HepG2 (cell line): ENCODE results near the gene SAMD4B. TPM values are rescaled to one million over a fixed set of nuclear protein-coding genes. Genes with fewer than 3 reads are reported as not detected.
A peak's percentile ranks its signal among the peaks of the same experiment; 100 is the strongest.

ENCODE experiments used
- ASH2L ChIP-seq: fragments of 300-600, 200-600 bp; sonication (generic); IDR thresholded peaks from 2 replicates; pipeline ENCODE4 v1.7.0; 2017; ENCODE audit warnings: low read depth, mild to moderate bottlenecking, moderate library complexity, mixed read lengths, low read length; ENCODE audit not compliant: insufficient read length
- CCAR2 ChIP-seq: fragments of 200-400 bp; formaldehyde crosslinking; optimal IDR thresholded peaks from 2 replicates; pipeline ENCODE3; 2018; ENCODE audit warnings: low read depth, mild to moderate bottlenecking, low read length, moderate library complexity
- CEBPB ChIP-seq: IDR thresholded peaks from 2 replicates; pipeline ENCODE4 v1.6.1; 2011; ENCODE audit warnings: low read depth, low read length, improper control_type of control experiment, borderline replicate concordance
- CREM ChIP-seq, 2 experiments: sonication (generic) in 1 of 2; formaldehyde crosslinking in 1 of 2; IDR thresholded peaks; 2 replicates each; pipeline versions ENCODE4 v1.4.0 to v1.6.1; 2016 to 2020; ENCODE audit warnings: antibody characterized with exemption in 1 of 2, mild to moderate bottlenecking in 1 of 2, missing genetic modification reagents in 1 of 2
- ELF1 ChIP-seq: sonication (generic); formaldehyde crosslinking; IDR thresholded peaks from 2 replicates; pipeline ENCODE4 v1.4.0; 2020; ENCODE audit warnings: missing genetic modification reagents
- GABPA ChIP-seq, 2 experiments: IDR thresholded peaks; 2 replicates each; pipeline ENCODE4 v1.6.1; 2011 to 2016; ENCODE audit warnings: low read depth in 2 of 2, low read length in 1 of 2, missing biosample characterization in 1 of 2, missing genetic modification characterization in 1 of 2
- IKZF5 ChIP-seq: IDR thresholded peaks from 2 replicates; pipeline ENCODE4 v1.6.1; 2018; ENCODE audit warnings: missing genetic modification reagents, mild to moderate bottlenecking, missing compliant biosample characterization
- RXRB ChIP-seq: IDR thresholded peaks from 2 replicates; pipeline ENCODE4 v1.6.1; 2016; ENCODE audit warnings: borderline replicate concordance, missing genetic modification reagents, missing compliant biosample characterization
- SALL1 ChIP-seq: sonication (generic); formaldehyde crosslinking; IDR thresholded peaks from 2 replicates; pipeline ENCODE4 v1.8.0; 2022; ENCODE audit warnings: mild to moderate bottlenecking, missing genetic modification reagents
- ZBTB7B ChIP-seq: sonication (generic); formaldehyde crosslinking; IDR thresholded peaks from 2 replicates; pipeline ENCODE4 v1.4.0; 2020; ENCODE audit warnings: missing genetic modification reagents
- ZFP36L2 ChIP-seq: sonication (generic); formaldehyde crosslinking; IDR thresholded peaks from 2 replicates; pipeline ENCODE4 v1.4.0; 2020; ENCODE audit warnings: missing genetic modification reagents
- ZMAT3 ChIP-seq: sonication (generic); formaldehyde crosslinking; conservative IDR thresholded peaks from 2 replicates; pipeline ENCODE4 v1.7.0; 2021; ENCODE audit warnings: missing genetic modification reagents
- ZNF598 ChIP-seq: sonication (generic); formaldehyde crosslinking; IDR thresholded peaks from 2 replicates; pipeline ENCODE4 v1.5.1; 2020; ENCODE audit warnings: mild to moderate bottlenecking, missing genetic modification reagents, borderline replicate concordance
- polyA plus RNA-seq, 8 experiments: library from polyadenylated mRNA; depleted of rRNA in 3 of 8; stranded (reverse) in 7 of 8; unstranded in 1 of 8; fragments of >200 nt; fragmentation: Illumina TruSeq in 4 of 8; extraction: Trizol in 4 of 8; gene quantifications; 2 replicates each; pipeline versions ENCODE4 v1.2.1 to v1.2.3, GENCODE V29; 2011 to 2016; ENCODE audit warnings: low read depth in 4 of 8, missing spikeins in 1 of 8, mixed read lengths in 1 of 8; ENCODE audit not compliant: insufficient read depth in 1 of 8
- total RNA-seq, 5 experiments: library from RNA; depleted of rRNA; stranded (reverse); fragments of >200 nt; fragmentation: Illumina TruSeq; extraction: Trizol; gene quantifications; 2 replicates each; pipeline ENCODE4 v1.2.3, GENCODE V29; 2016; ENCODE audit warnings: low read depth in 1 of 5
- TF ChIP-seq, protein P1 (sequence below): sonication (generic); formaldehyde crosslinking; IDR thresholded peaks from one replicate; pipeline ENCODE4 v1.5.1; 2020; ENCODE audit warnings: mild to moderate bottlenecking, missing genetic modification reagents; ENCODE audit errors: not compliant biosample characterization
- TF ChIP-seq, protein P2 (sequence below): IDR thresholded peaks from 2 replicates; pipeline ENCODE4 v1.6.1; 2012; ENCODE audit warnings: inconsistent platforms

SAMD4B gene
- total and polyA plus RNA-seq, 2 of the 13 experiments (the other 11 are each of a cell fraction or from before 2014, with no cell fraction given) = 26.0 to 31.8 TPM

DNA sequence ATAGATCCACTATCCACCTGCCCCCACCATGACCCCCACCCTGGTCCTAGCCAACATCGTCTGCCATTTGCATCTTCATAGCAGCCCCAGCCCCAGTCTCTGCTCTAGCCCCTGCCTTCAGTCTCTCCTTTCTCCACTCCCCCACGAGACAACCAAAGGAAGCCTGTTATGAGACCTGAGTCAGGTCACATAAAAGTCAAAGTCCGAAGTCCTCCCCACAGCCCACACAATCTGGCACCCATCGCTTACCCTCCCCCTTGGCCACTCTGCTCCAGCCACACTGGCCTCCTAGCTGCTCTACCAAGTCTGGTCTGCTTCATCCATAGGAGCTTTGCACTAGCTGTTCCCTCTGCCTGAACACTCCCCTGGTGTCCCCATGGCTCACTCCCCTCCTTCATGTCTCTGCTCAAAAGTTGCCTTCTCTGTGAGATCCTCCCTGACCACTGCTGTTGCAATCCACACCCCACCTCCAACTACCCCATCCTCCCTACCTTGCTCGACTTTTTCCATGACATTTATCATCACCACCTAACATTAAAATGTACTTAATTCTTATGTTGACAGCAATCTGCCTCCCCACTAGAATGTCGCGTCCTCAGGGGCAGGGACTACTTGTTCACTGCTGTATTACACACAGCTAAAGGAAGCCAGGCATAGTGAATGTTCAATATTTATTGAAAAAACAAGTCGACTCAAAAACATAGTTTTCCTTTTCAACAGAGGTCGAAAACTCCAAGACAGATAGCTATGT lies 69.0 kb downstream of the SAMD4B start (continued):
- TF ChIP-seq, protein P1, sequence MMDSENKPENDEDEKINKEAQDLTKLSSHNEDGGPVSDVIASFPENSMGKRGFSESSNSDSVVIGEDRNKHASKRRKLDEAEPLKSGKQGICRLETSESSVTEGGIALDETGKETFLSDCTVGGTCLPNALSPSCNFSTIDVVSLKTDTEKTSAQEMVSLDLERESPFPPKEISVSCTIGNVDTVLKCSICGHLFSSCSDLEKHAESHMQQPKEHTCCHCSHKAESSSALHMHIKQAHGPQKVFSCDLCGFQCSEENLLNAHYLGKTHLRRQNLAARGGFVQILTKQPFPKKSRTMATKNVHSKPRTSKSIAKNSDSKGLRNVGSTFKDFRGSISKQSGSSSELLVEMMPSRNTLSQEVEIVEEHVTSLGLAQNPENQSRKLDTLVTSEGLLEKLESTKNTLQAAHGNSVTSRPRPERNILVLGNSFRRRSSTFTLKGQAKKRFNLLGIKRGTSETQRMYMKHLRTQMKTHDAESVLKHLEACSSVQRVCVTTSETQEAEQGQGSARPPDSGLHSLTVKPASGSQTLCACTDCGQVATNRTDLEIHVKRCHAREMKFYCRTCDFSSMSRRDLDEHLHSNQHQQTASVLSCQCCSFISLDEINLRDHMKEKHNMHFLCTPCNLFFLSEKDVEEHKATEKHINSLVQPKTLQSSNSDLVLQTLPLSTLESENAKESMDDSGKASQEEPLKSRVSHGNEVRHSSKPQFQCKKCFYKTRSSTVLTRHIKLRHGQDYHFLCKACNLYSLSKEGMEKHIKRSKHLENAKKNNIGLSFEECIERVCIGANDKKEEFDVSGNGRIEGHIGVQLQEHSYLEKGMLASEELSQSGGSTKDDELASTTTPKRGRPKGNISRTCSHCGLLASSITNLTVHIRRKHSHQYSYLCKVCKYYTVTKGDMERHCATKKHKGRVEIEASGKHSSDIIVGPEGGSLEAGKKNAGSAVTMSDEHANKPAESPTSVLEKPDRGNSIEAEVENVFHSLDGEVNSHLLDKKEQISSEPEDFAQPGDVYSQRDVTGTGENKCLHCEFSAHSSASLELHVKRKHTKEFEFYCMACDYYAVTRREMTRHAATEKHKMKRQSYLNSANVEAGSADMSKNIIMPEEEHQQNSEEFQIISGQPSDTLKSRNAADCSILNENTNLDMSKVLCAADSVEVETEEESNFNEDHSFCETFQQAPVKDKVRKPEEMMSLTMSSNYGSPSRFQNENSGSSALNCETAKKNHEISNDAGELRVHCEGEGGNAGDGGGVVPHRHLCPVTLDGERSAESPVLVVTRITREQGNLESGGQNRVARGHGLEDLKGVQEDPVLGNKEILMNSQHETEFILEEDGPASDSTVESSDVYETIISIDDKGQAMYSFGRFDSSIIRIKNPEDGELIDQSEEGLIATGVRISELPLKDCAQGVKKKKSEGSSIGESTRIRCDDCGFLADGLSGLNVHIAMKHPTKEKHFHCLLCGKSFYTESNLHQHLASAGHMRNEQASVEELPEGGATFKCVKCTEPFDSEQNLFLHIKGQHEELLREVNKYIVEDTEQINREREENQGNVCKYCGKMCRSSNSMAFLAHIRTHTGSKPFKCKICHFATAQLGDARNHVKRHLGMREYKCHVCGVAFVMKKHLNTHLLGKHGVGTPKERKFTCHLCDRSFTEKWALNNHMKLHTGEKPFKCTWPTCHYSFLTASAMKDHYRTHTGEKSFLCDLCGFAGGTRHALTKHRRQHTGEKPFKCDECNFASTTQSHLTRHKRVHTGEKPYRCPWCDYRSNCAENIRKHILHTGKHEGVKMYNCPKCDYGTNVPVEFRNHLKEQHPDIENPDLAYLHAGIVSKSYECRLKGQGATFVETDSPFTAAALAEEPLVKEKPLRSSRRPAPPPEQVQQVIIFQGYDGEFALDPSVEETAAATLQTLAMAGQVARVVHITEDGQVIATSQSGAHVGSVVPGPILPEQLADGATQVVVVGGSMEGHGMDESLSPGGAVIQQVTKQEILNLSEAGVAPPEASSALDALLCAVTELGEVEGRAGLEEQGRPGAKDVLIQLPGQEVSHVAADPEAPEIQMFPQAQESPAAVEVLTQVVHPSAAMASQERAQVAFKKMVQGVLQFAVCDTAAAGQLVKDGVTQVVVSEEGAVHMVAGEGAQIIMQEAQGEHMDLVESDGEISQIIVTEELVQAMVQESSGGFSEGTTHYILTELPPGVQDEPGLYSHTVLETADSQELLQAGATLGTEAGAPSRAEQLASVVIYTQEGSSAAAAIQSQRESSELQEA (CRISPR knock-in tag) = no peak
- TF ChIP-seq SALL1 (CRISPR knock-in tag) (peak; percentile 88), ELF1 (CRISPR knock-in tag) (no peak), CEBPB (peak; percentile 15; the same call in 1 of the 2 replicates), ZNF598 (CRISPR knock-in tag) (no peak), ZBTB7B (CRISPR knock-in tag) (peak; percentile 47; the same call in 1 of the 2 replicates), CCAR2 (peak; percentile 79), CREM (IDR thresholded peaks at IDR 0.05) (peak; percentile 68; the same call in 1 of the 2 replicates), CREM (CRISPR knock-in tag; IDR thresholded peaks at IDR 0.05) (no peak), RXRB (CRISPR knock-in tag) (peak; percentile 90), ZFP36L2 (CRISPR knock-in tag) (no peak), ASH2L (peak; percentile 66), IKZF5 (CRISPR knock-in tag) (peak; percentile 64; the same call in 1 of the 2 replicates), GABPA (IDR thresholded peaks at IDR 0.05; ENCODE audit: low read depth, low read length) (no peak), GABPA (CRISPR knock-in tag; IDR thresholded peaks at IDR 0.05; ENCODE audit: low read depth) (peak; percentile 32), ZMAT3 (CRISPR knock-in tag) (0 out of 2 replicates have a peak, but pooled peaks have one; percentile 20)
- TF ChIP-seq, protein P2, sequence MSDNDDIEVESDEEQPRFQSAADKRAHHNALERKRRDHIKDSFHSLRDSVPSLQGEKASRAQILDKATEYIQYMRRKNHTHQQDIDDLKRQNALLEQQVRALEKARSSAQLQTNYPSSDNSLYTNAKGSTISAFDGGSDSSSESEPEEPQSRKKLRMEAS = peak; percentile 41; the same call in 1 of the 2 replicates
